Kidney (tissue), 14 donors: ENCODE measurements around the gene DVL1. TPM values are rescaled to one million over a fixed set of nuclear protein-coding genes. Genes with fewer than 3 reads are reported as not detected.

Experiments
- DNase-seq, 5 donors: peaks; one replicate each; pipeline ENCODE4 v3.0.0-alpha.2; 2013 to 2020
- FAIRE-seq: peaks from 2 replicates; lab custom pipeline; 2012; peaks lifted over from hg19 to GRCh38; lab: Jason Lieb, UNC
- H3K27ac ChIP-seq, 2 donors: one replicate each; pipeline ENCODE4 v1.7.0; 2013; ENCODE audit warnings: low read depth in 2 of 2, low read length in 2 of 2, inconsistent platforms in 1 of 2
- H3K27me3 ChIP-seq: one replicate; pipeline ENCODE4 v1.7.1; 2013; ENCODE audit warnings: low read length, inconsistent platforms; ENCODE audit not compliant: control insufficient read depth, insufficient read depth
- H3K36me3 ChIP-seq, 3 donors: one replicate each; pipeline versions ENCODE4 v1.7.0 to v1.7.1; 2013; ENCODE audit warnings: low read length in 3 of 3, control low read depth in 1 of 3, inconsistent platforms in 1 of 3; ENCODE audit not compliant: insufficient read depth in 3 of 3, control insufficient read depth in 2 of 3
- H3K4me1 ChIP-seq, 3 donors: one replicate each; pipeline versions ENCODE4 v1.7.0 to v1.7.1; 2013; ENCODE audit warnings: low read length in 3 of 3, inconsistent platforms in 1 of 3, low read depth in 1 of 3; ENCODE audit not compliant: control insufficient read depth in 2 of 3, insufficient read depth in 2 of 3
- H3K4me3 ChIP-seq, 3 donors: one replicate each; pipeline versions ENCODE4 v1.7.0 to v1.8.1; 2013; ENCODE audit warnings: low read length in 3 of 3, control low read depth in 1 of 3, inconsistent platforms in 1 of 3
- H3K9ac ChIP-seq, 3 donors: one replicate each; pipeline versions ENCODE4 v1.7.0 to v1.7.1; 2013; ENCODE audit warnings: low read length in 3 of 3, control low read depth in 1 of 3, inconsistent platforms in 1 of 3
- H3K9me3 ChIP-seq, 3 donors: one replicate each; pipeline versions ENCODE4 v1.7.0 to v1.7.1; 2013; ENCODE audit warnings: low read length in 3 of 3, control low read depth in 1 of 3, inconsistent platforms in 1 of 3; ENCODE audit not compliant: control insufficient read depth in 2 of 3, insufficient read depth in 1 of 3
- intact Hi-C: fragments of 100-400 bp; cut with DNase I; formaldehyde crosslinking; loops from one replicate; pipeline ENCODE4 v1.11.1; 2022
- polyA plus RNA-seq: library from polyadenylated mRNA; stranded (reverse); fragments of 350-450 nt; fragmentation: Illumina TruSeq; extraction: RNeasy Lipid Tissue Mini Kit (QIAGEN cat#74804); gene quantifications from one replicate; pipeline ENCODE4 v1.2.3, GENCODE V29; 2014; ENCODE audit warnings: low read depth, low replicate concordance; ENCODE audit not compliant: insufficient read depth
- total RNA-seq: library from RNA; stranded (reverse); fragmentation: NEBNext Ultra II Directional; extraction: Animal tissue kit (Norgen Biotek cat#: 25700); gene quantifications from one replicate; pipeline ENCODE4 v1.2.1, GENCODE V29; 2021
- TF ChIP-seq, protein P1 (sequence below): IDR thresholded peaks from 3 replicates; pipeline ENCODE4 v1.5.1; 2012; ENCODE audit warnings: mild to moderate bottlenecking, moderate library complexity, borderline replicate concordance; ENCODE audit not compliant: insufficient read depth; ENCODE audit errors: extremely low read depth
- donor health status: control.
- donor health status: control.
- donor health status: control.
- donor health status: control.
- donor health status: control.
- donor health status: DM: yes; HTN: yes; CAD: no.
- donor health status: Normal renal cell carcinoma (clear cell type).

Gene DVL1
- total and polyA plus RNA-seq, 2 donors from 2014 or later = 32.5 to 55.0 TPM

DNA sequence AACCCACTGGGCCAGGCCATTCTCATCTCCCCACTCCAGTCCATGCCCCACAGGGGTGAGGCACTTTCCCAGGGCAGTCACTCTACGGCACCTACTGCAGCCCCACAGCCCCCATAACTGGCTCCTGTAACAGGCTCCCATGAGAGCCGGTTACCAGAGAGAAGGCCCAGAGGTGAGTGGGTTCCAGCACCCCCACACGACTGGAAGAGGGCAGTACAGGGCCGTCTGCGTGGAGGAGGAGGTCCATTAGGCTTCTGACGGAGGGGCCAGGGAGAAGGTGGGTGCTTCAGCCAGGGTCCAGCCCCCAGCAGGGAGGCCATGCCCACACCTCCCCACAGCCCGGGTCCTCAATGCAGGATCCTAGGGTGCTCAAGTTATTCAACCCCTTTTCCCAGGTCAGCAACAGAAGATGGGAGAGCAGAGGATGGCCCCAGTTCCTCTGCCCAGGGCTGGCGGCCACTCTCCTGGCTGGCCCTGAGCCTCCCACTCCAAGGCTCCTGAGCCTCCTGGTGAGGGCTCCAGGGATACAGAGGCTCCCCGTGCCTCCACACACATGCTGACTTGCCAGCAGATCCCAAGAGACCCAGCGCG lies 43.1 kb downstream of the DVL1 start:
- H3K4me1 ChIP-seq = peaks cover 0 to 36% (median 12%) of the 10 kb centered on the region in 3 donors
- DNase-seq = no peak
- FAIRE-seq = no peak

GRCh38 chr1:1305300-1306069 lies 43.7 kb downstream of the DVL1 start:
- intact Hi-C loops = no loop called here
- H3K9me3 ChIP-seq = no peaks in the 10 kb centered on the region
- H3K4me1 ChIP-seq = peaks cover 0 to 36% (median 12%) of the 10 kb centered on the region in 3 donors
- H3K9ac ChIP-seq = no peak overlapping the region
- no peaks in the 10 kb centered on the region for H3K36me3 ChIP-seq
- H3K27me3 ChIP-seq = no peaks in the 10 kb centered on the region
- TF ChIP-seq, protein P1, sequence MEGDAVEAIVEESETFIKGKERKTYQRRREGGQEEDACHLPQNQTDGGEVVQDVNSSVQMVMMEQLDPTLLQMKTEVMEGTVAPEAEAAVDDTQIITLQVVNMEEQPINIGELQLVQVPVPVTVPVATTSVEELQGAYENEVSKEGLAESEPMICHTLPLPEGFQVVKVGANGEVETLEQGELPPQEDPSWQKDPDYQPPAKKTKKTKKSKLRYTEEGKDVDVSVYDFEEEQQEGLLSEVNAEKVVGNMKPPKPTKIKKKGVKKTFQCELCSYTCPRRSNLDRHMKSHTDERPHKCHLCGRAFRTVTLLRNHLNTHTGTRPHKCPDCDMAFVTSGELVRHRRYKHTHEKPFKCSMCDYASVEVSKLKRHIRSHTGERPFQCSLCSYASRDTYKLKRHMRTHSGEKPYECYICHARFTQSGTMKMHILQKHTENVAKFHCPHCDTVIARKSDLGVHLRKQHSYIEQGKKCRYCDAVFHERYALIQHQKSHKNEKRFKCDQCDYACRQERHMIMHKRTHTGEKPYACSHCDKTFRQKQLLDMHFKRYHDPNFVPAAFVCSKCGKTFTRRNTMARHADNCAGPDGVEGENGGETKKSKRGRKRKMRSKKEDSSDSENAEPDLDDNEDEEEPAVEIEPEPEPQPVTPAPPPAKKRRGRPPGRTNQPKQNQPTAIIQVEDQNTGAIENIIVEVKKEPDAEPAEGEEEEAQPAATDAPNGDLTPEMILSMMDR = peak; percentile 7
- peak overlapping the region in 1 of 3 donors; percentile 71 for H3K4me3 ChIP-seq
- FAIRE-seq (no peak), DNase-seq (peak in 2 of 5 donors; percentile 50 to 90)
- H3K27ac ChIP-seq = peak overlapping the region; percentile 16 to 20

More for the DNA sequence above, 43.1 kb downstream of the DVL1 start:
- Histone ChIP-seq H3K9ac (peak overlapping the region in 1 of 3 donors; percentile 13), H3K36me3 (peaks cover 0 to 2% (median 0%) of the 10 kb centered on the region in 3 donors), H3K4me3 (peak overlapping the region; percentile 53 to 74 (median 71)), H3K9me3 (no peaks in the 10 kb centered on the region), H3K27me3 (no peaks in the 10 kb centered on the region), H3K27ac (no peak overlapping the region)
- intact Hi-C loops = no loop called here
- TF ChIP-seq, protein P1 = no peak

DNA sequence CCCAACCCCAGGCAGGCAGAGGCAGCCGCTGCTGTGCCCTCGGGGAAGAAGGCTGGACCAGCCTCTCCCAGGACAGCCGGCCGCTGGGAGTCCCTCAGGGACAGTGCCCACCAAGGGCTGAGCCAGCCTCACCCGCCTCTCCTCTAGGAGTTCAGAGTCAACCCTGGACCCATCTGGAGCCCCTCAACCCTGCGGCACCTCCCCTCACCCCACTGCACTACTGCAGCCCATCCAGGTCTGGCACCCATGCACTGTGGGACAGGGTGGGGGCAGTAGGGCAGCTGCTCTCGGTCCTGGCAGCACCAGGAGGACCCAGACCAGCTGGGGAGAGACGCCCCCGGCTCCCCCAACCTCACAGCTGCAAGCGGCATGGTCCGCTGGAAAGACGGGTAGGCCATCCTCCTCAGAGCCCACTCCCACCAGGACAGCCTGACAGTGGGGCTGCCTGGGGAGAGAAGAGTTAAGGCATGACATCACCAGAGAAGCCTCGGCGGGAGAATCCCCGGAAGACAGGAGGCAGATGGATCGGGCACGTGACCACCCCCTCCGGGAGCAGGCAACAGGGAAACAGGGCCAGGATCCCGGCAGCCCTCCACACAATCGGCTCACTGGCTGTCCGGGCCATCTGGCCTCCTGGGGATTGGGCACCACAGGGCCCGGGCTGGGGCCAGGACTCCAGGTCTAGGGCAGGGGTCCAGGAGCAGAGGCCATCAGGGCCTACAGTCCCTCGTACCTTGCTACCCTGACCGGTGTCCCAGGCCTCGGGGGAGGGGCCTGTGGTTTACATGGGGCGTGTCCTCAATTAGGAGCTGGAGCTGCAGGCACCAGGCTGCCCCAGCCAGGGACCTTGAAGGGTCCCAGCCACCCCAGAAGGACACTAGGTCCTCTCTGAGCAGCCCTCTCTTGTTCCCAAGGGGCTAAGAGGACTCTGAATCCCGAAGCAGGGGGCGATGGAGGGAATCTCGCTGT lies 44.6 kb downstream of the DVL1 start:
- TF ChIP-seq, protein P1 = no peak
- no peaks in the 10 kb centered on the region for H3K27me3 ChIP-seq
- peak overlapping the region; percentile 16 to 20 for H3K27ac ChIP-seq
- peak overlapping the region in 1 of 3 donors; percentile 7 for H3K4me3 ChIP-seq
- peak; percentile 77 to 93 (median 88) for DNase-seq
- no peak for FAIRE-seq
- no peaks in the 10 kb centered on the region for H3K36me3 ChIP-seq
- intact Hi-C loops = no loop called here
- peaks cover 0 to 34% (median 12%) of the 10 kb centered on the region in 3 donors for H3K4me1 ChIP-seq
- no peaks in the 10 kb centered on the region for H3K9me3 ChIP-seq
- no peak overlapping the region for H3K9ac ChIP-seq
